Keratinocyte (primary cell): ENCODE results near the gene ARHGEF16. TPM values are rescaled to one million over a fixed set of nuclear protein-coding genes. Genes with fewer than 3 reads are reported as not detected.

ENCODE experiments used
- DNase-seq: peaks from one replicate; pipeline ENCODE4 v3.0.0-alpha.2; 2011; ENCODE audit warnings: low read depth, missing footprints, low spot score
- FAIRE-seq: peaks from 2 replicates; lab custom pipeline; 2011; peaks lifted over from hg19 to GRCh38; lab: Jason Lieb, UNC
- H2AFZ ChIP-seq: 2 replicates; pipeline ENCODE4 v1.6.0; 2012; ENCODE audit warnings: low read length, control low read depth, inconsistent platforms; ENCODE audit not compliant: control insufficient read depth
- H3K27ac ChIP-seq: 2 replicates; pipeline ENCODE4 v1.5.1; 2011; ENCODE audit warnings: low read length; ENCODE audit not compliant: control insufficient read depth, insufficient read depth
- H3K27me3 ChIP-seq: 3 replicates; pipeline ENCODE4 v1.6.0; 2011; ENCODE audit warnings: low read length; ENCODE audit not compliant: control insufficient read depth, insufficient read depth; ENCODE audit errors: extremely low read depth
- H3K36me3 ChIP-seq, 2 experiments: 2 replicates in 1 of 2; 3 replicates in 1 of 2; pipeline ENCODE4 v1.5.1; 2011; ENCODE audit warnings: low read length in 2 of 2, mild to moderate bottlenecking in 1 of 2; ENCODE audit not compliant: control insufficient read depth in 2 of 2, insufficient read depth in 2 of 2; ENCODE audit errors: extremely low read depth in 1 of 2
- H3K4me1 ChIP-seq: 3 replicates; pipeline ENCODE4 v1.5.1; 2011; ENCODE audit warnings: low read length; ENCODE audit not compliant: control insufficient read depth, insufficient read depth; ENCODE audit errors: extremely low read depth
- H3K4me2 ChIP-seq: 3 replicates; pipeline ENCODE4 v1.6.0; 2011; ENCODE audit warnings: low read depth, low read length; ENCODE audit not compliant: control insufficient read depth, insufficient read depth; ENCODE audit errors: extremely low read depth
- H3K4me3 ChIP-seq, 3 experiments: fragments of 200-600 bp in 1 of 3; sonication (generic) in 1 of 3; 2 replicates in 2 of 3; 3 replicates in 1 of 3; pipeline ENCODE4 v1.5.1; 2011 to 2016; ENCODE audit warnings: low read length in 3 of 3, mild to moderate bottlenecking in 3 of 3, control low read depth in 2 of 3, inconsistent platforms in 1 of 3, low read depth in 1 of 3, mixed read lengths in 1 of 3, mixed run types in 1 of 3, moderate library complexity in 1 of 3; ENCODE audit not compliant: control insufficient read depth in 2 of 3, insufficient read depth in 2 of 3; ENCODE audit errors: extremely low read depth in 1 of 3
- H3K79me2 ChIP-seq: 2 replicates; pipeline ENCODE4 v1.6.0; 2012; ENCODE audit warnings: low read length; ENCODE audit not compliant: control insufficient read depth, insufficient read depth
- H3K9ac ChIP-seq: 3 replicates; pipeline ENCODE4 v1.6.0; 2011; ENCODE audit warnings: low read length; ENCODE audit not compliant: control insufficient read depth, insufficient read depth; ENCODE audit errors: extremely low read depth
- H3K9me1 ChIP-seq: 3 replicates; pipeline ENCODE4 v1.6.0; 2011; ENCODE audit warnings: low read length; ENCODE audit not compliant: control insufficient read depth, insufficient read depth; ENCODE audit errors: extremely low read depth
- H3K9me3 ChIP-seq: 2 replicates; pipeline ENCODE4 v1.5.1; 2012; ENCODE audit warnings: low read depth, low read length; ENCODE audit not compliant: control insufficient read depth
- H4K20me1 ChIP-seq: 3 replicates; pipeline ENCODE4 v1.6.0; 2011; ENCODE audit warnings: low read length; ENCODE audit not compliant: control insufficient read depth, insufficient read depth; ENCODE audit errors: extremely low read depth
- CTCF ChIP-seq, 3 experiments: IDR thresholded peaks in 1 of 3; conservative IDR thresholded peaks in 1 of 3; optimal IDR thresholded peaks in 1 of 3; 2 replicates in 2 of 3; 3 replicates in 1 of 3; pipeline versions ENCODE3 to v1.5.1; 2011; ENCODE audit warnings: low read length in 3 of 3, mild to moderate bottlenecking in 3 of 3, moderate library complexity in 2 of 3, control low read depth in 1 of 3, inconsistent platforms in 1 of 3; ENCODE audit not compliant: insufficient read depth in 2 of 3; ENCODE audit errors: extremely low read depth in 1 of 3
- EZH2 ChIP-seq: IDR thresholded peaks from one replicate; pipeline ENCODE4 v1.6.1; 2012; ENCODE audit warnings: inconsistent platforms, mild to moderate bottlenecking, low read length, moderate library complexity
- dilution Hi-C: fragments of 300-500 bp; cut with MboI; formaldehyde crosslinking; loops from one replicate; pipeline ENCODE4 v1.7.0; 2020; ENCODE audit warnings: low sequenced_read_pairs; ENCODE audit not compliant: extremely low pct_ligation_motif_present
- polyA plus RNA-seq, 5 experiments: library from polyadenylated mRNA; depleted of rRNA in 3 of 5; stranded (reverse) in 3 of 5; stranded (forward) in 1 of 5; unstranded in 1 of 5; fragments of >200 nt; gene quantifications; 1 replicate in 1 of 5; 2 replicates in 3 of 5; 3 replicates in 1 of 5; pipeline versions ENCODE4 v1.2.1 to v1.2.3, GENCODE V29; 2011 to 2012; ENCODE audit warnings: missing spikeins in 2 of 5, low read depth in 1 of 5, low replicate concordance in 1 of 5

Gene ARHGEF16
- polyA plus RNA-seq, 1 donor (not counting 4 experiments of a cell fraction or from before 2014, with no cell fraction given): 6.2 TPM

- Histone ChIP-seq H3K4me2 (no peak overlapping the region), H3K4me1 (no peaks in the 10 kb centered on the region), H2AFZ (no peak overlapping the region), H3K4me3 (no peak overlapping the region), H3K9me3 (no peaks in the 10 kb centered on the region), H3K9me1 (no peaks in the 10 kb centered on the region), H3K9ac (no peak overlapping the region), H3K79me2 (no peaks in the 10 kb centered on the region), H3K27me3 (peaks cover 9% of the 10 kb centered on the region), H4K20me1 (no peaks in the 10 kb centered on the region), H3K36me3 (no peaks in the 10 kb centered on the region), H3K27ac (no peak overlapping the region)
- DNase-seq (no peak), FAIRE-seq (no peak)
- dilution Hi-C loops: no loop called here
- no peak for TF ChIP-seq CTCF (optimal IDR thresholded peaks at IDR 0.05 in 1 of 3, IDR thresholded peaks at IDR 0.05 in 1 of 3, conservative IDR thresholded peaks at IDR 0.05 in 1 of 3; ENCODE audit: extremely low read depth in 1 of 3, insufficient read depth in 2 of 3, low read length in 3 of 3)
These were observed 69.5 kb downstream of the ARHGEF16 start for GRCh38 chr1:3523980-3524379.

- Histone ChIP-seq H3K9me1 (no peaks in the 10 kb centered on the region), H3K79me2 (no peaks in the 10 kb centered on the region), H3K9me3 (no peaks in the 10 kb centered on the region), H3K36me3 (no peaks in the 10 kb centered on the region), H3K27ac (no peak overlapping the region), H3K27me3 (peaks cover 12% of the 10 kb centered on the region), H3K9ac (no peak overlapping the region), H3K4me2 (no peak overlapping the region), H4K20me1 (no peaks in the 10 kb centered on the region), H3K4me3 (no peak overlapping the region), H2AFZ (no peak overlapping the region), H3K4me1 (peaks cover under 1% of the 10 kb centered on the region)
- dilution Hi-C loops: loop anchor here (25.0 kb wide), 1 partner anchor 113 kb away; the partner anchor contains the start of gene TPRG1L
- TF ChIP-seq EZH2 (no peak), CTCF (optimal IDR thresholded peaks at IDR 0.05 in 1 of 3, IDR thresholded peaks at IDR 0.05 in 1 of 3, conservative IDR thresholded peaks at IDR 0.05 in 1 of 3; ENCODE audit: extremely low read depth in 1 of 3, insufficient read depth in 2 of 3, low read length in 3 of 3) (no peak)
- DNase-seq (no peak), FAIRE-seq (no peak)
These were observed 70.2 kb downstream of the ARHGEF16 start for GRCh38 chr1:3524556-3525203.
